Stimulated activated effector memory CD8-positive, alpha-beta T cell treated with anti-CD3 and anti-CD28 coated beads, Interleukin-12 subunit alpha, Interleukin-12 subunit beta, amount 100 ng/mL, for 72 hours (primary cell): Measurements from ENCODE around the gene RHBDL3.

Experiments used
- ATAC-seq: fragments of 150-1000 bp; cut with Tn5 transposase; 2 replicates; pipeline ENCODE4 v1.10.0; 2021
- DNase-seq, 2 donors: peaks; one replicate each; pipeline ENCODE4 v3.0.0; 2021 to 2022; ENCODE audit warnings: low spot score in 2 of 2
- H3K27ac Mint-ChIP-seq: one replicate; pipeline ENCODE4 v1.8.0; 2022; ENCODE audit warnings: mild to moderate bottlenecking, mixed read lengths
- H3K36me3 Mint-ChIP-seq: one replicate; pipeline ENCODE4 v1.8.0; 2022; ENCODE audit warnings: mild to moderate bottlenecking, mixed read lengths
- H3K4me1 Mint-ChIP-seq: one replicate; pipeline ENCODE4 v1.8.0; 2022; ENCODE audit warnings: mixed read lengths
- H3K4me3 Mint-ChIP-seq: one replicate; pipeline ENCODE4 v1.8.0; 2022; ENCODE audit warnings: mild to moderate bottlenecking, mixed read lengths
- H3K9me3 Mint-ChIP-seq: one replicate; pipeline ENCODE4 v1.8.0; 2022; ENCODE audit warnings: mixed read lengths

The RHBDL3 gene

GRCh38 chr17:32277284-32277683 lies 11.7 kb downstream of the RHBDL3 start:
- H3K9me3 Mint-ChIP-seq: no peaks in the 10 kb centered on the region
- no peaks in the 10 kb centered on the region for H3K36me3 Mint-ChIP-seq
- H3K4me1 Mint-ChIP-seq: no peaks in the 10 kb centered on the region
- no peak for DNase-seq
- no peak overlapping the region for H3K27ac Mint-ChIP-seq
- no peak overlapping the region for H3K4me3 Mint-ChIP-seq
- ATAC-seq: no peak

GRCh38 chr17:32278815-32279214 lies 13.2 kb downstream of the RHBDL3 start:
- no peaks in the 10 kb centered on the region for H3K9me3 Mint-ChIP-seq
- ATAC-seq (no peak), DNase-seq (no peak)
- H3K4me3 Mint-ChIP-seq: no peak overlapping the region
- no peak overlapping the region for H3K27ac Mint-ChIP-seq
- no peaks in the 10 kb centered on the region for H3K36me3 Mint-ChIP-seq
- no peaks in the 10 kb centered on the region for H3K4me1 Mint-ChIP-seq

GRCh38 chr17:32279891-32280716 lies 14.5 kb downstream of the RHBDL3 start:
- DNase-seq: no peak
- H3K4me1 Mint-ChIP-seq: no peaks in the 10 kb centered on the region
- no peaks in the 10 kb centered on the region for H3K9me3 Mint-ChIP-seq
- no peak overlapping the region for H3K27ac Mint-ChIP-seq
- ATAC-seq: no peak
- no peak overlapping the region for H3K4me3 Mint-ChIP-seq
- H3K36me3 Mint-ChIP-seq: no peaks in the 10 kb centered on the region

- no peak overlapping the region for H3K27ac Mint-ChIP-seq
- H3K9me3 Mint-ChIP-seq: no peaks in the 10 kb centered on the region
- no peak for ATAC-seq
- H3K36me3 Mint-ChIP-seq: no peaks in the 10 kb centered on the region
- no peak overlapping the region for H3K4me3 Mint-ChIP-seq
- DNase-seq: no peak
- H3K4me1 Mint-ChIP-seq: no peaks in the 10 kb centered on the region
These were observed 15.4 kb downstream of the RHBDL3 start for GRCh38 chr17:32281011-32281451.

GRCh38 chr17:32283745-32284201 lies 18.1 kb downstream of the RHBDL3 start:
- H3K27ac Mint-ChIP-seq: no peak overlapping the region
- no peak for DNase-seq
- H3K4me3 Mint-ChIP-seq: no peak overlapping the region

GRCh38 chr17:32285306-32285705 lies 19.7 kb downstream of the RHBDL3 start:
- Mint-ChIP-seq H3K9me3 (no peaks in the 10 kb centered on the region), H3K27ac (no peak overlapping the region), H3K4me3 (no peak overlapping the region), H3K36me3 (no peaks in the 10 kb centered on the region), H3K4me1 (no peaks in the 10 kb centered on the region)
- no peak for DNase-seq
- no peak for ATAC-seq

More at GRCh38 chr17:32283745-32284201, 18.1 kb downstream of the RHBDL3 start:
- ATAC-seq: no peak
- no peaks in the 10 kb centered on the region for H3K9me3 Mint-ChIP-seq
- H3K4me1 Mint-ChIP-seq: no peaks in the 10 kb centered on the region
- H3K36me3 Mint-ChIP-seq: no peaks in the 10 kb centered on the region

- Mint-ChIP-seq H3K36me3 (no peaks in the 10 kb centered on the region), H3K4me1 (no peaks in the 10 kb centered on the region), H3K9me3 (no peaks in the 10 kb centered on the region), H3K27ac (no peak overlapping the region), H3K4me3 (no peak overlapping the region)
- no peak for ATAC-seq
- no peak for DNase-seq
These were observed 20.3 kb downstream of the RHBDL3 start for GRCh38 chr17:32285746-32286517.

GRCh38 chr17:32286518-32286900 lies 20.9 kb downstream of the RHBDL3 start:
- Mint-ChIP-seq H3K9me3 (no peaks in the 10 kb centered on the region), H3K4me3 (no peak overlapping the region)
- no peak for DNase-seq

GRCh38 chr17:32287804-32288511 lies 22.3 kb downstream of the RHBDL3 start:
- Mint-ChIP-seq H3K9me3 (no peaks in the 10 kb centered on the region), H3K36me3 (no peaks in the 10 kb centered on the region), H3K27ac (no peak overlapping the region), H3K4me3 (no peak overlapping the region), H3K4me1 (no peaks in the 10 kb centered on the region)
- ATAC-seq: no peak
- DNase-seq: no peak

More at GRCh38 chr17:32286518-32286900, 20.9 kb downstream of the RHBDL3 start:
- H3K4me1 Mint-ChIP-seq: no peaks in the 10 kb centered on the region
- no peak overlapping the region for H3K27ac Mint-ChIP-seq
- H3K36me3 Mint-ChIP-seq: no peaks in the 10 kb centered on the region
- peak; percentile 64 for ATAC-seq

GRCh38 chr17:32288615-32289014 lies 23.0 kb downstream of the RHBDL3 start:
- ATAC-seq (no peak), DNase-seq (no peak)
- Mint-ChIP-seq H3K27ac (no peak overlapping the region), H3K9me3 (no peaks in the 10 kb centered on the region), H3K4me3 (no peak overlapping the region), H3K4me1 (no peaks in the 10 kb centered on the region), H3K36me3 (no peaks in the 10 kb centered on the region)

GRCh38 chr17:32289471-32290070 lies 23.9 kb downstream of the RHBDL3 start:
- DNase-seq (no peak), ATAC-seq (no peak)
- Mint-ChIP-seq H3K4me1 (no peaks in the 10 kb centered on the region), H3K9me3 (no peaks in the 10 kb centered on the region), H3K36me3 (no peaks in the 10 kb centered on the region), H3K4me3 (no peak overlapping the region), H3K27ac (no peak overlapping the region)

- no peak for ATAC-seq
- H3K4me1 Mint-ChIP-seq: no peaks in the 10 kb centered on the region
These were observed 26.5 kb downstream of the RHBDL3 start for GRCh38 chr17:32292094-32292493.

GRCh38 chr17:32297424-32297823 lies 31.8 kb downstream of the RHBDL3 start:
- no peaks in the 10 kb centered on the region for H3K4me1 Mint-ChIP-seq
- H3K4me3 Mint-ChIP-seq: no peak overlapping the region
- no peak overlapping the region for H3K27ac Mint-ChIP-seq
- ATAC-seq (no peak), DNase-seq (no peak)
- no peaks in the 10 kb centered on the region for H3K36me3 Mint-ChIP-seq
- H3K9me3 Mint-ChIP-seq: no peaks in the 10 kb centered on the region

More at GRCh38 chr17:32292094-32292493, 26.5 kb downstream of the RHBDL3 start:
- H3K27ac Mint-ChIP-seq: no peak overlapping the region
- H3K36me3 Mint-ChIP-seq: no peaks in the 10 kb centered on the region
- DNase-seq: no peak
- no peak overlapping the region for H3K4me3 Mint-ChIP-seq
- no peaks in the 10 kb centered on the region for H3K9me3 Mint-ChIP-seq

GRCh38 chr17:32297860-32298259 lies 32.2 kb downstream of the RHBDL3 start:
- DNase-seq (no peak), ATAC-seq (no peak)
- Mint-ChIP-seq H3K36me3 (no peaks in the 10 kb centered on the region), H3K27ac (no peak overlapping the region), H3K4me1 (no peaks in the 10 kb centered on the region), H3K4me3 (no peak overlapping the region), H3K9me3 (no peaks in the 10 kb centered on the region)

- Mint-ChIP-seq H3K4me1 (no peaks in the 10 kb centered on the region), H3K9me3 (no peaks in the 10 kb centered on the region), H3K4me3 (no peak overlapping the region), H3K27ac (no peak overlapping the region), H3K36me3 (no peaks in the 10 kb centered on the region)
- ATAC-seq (peak; percentile 21), DNase-seq (no peak)
These were observed 32.7 kb downstream of the RHBDL3 start for GRCh38 chr17:32298298-32298697.
